Measurements from ENCODE around the gene TMIGD3.

The TMIGD3 gene

DNA sequence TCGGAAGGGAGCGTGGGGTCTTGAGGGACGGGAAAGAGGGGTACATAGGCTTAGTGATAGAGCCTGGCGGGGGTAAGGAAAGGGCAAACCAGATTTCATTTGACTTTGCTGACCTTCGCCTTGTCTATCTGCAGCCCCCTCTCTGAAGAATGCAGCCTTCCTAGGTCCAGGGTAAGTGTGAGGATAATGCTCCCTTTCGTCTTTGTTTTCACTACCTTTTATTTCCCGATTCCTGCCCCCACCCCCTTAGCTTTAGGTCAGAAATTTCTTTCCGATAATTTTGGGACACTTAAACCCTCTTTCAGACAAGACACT is 53.8 kb downstream of the TMIGD3 start:
- FAIRE-seq, result no peak
- DNase-seq (ENCODE audit: insufficient read length, low spot score), result no peak
- TF ChIP-seq, protein P1, sequence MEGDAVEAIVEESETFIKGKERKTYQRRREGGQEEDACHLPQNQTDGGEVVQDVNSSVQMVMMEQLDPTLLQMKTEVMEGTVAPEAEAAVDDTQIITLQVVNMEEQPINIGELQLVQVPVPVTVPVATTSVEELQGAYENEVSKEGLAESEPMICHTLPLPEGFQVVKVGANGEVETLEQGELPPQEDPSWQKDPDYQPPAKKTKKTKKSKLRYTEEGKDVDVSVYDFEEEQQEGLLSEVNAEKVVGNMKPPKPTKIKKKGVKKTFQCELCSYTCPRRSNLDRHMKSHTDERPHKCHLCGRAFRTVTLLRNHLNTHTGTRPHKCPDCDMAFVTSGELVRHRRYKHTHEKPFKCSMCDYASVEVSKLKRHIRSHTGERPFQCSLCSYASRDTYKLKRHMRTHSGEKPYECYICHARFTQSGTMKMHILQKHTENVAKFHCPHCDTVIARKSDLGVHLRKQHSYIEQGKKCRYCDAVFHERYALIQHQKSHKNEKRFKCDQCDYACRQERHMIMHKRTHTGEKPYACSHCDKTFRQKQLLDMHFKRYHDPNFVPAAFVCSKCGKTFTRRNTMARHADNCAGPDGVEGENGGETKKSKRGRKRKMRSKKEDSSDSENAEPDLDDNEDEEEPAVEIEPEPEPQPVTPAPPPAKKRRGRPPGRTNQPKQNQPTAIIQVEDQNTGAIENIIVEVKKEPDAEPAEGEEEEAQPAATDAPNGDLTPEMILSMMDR (IDR thresholded peaks at IDR 0.05; ENCODE audit: insufficient read depth, missing control alignments), result no peak

- FAIRE-seq, result no peak
These were observed 54.3 kb downstream of the TMIGD3 start, which contains the start of the genes ATP5PB and WDR77 for GRCh38 chr1:111448918-111449702. Gene ATP5PB, plus strand, starts transcription at chr1:111449464. Its CDS starts 78 bp downstream, at chr1:111449542. Gene WDR77, minus strand, starts transcription at chr1:111449256. Its CDS starts 87 bp downstream, at chr1:111449169.

GRCh38 chr1:111448482-111448917 is 54.9 kb downstream of the TMIGD3 start:
- DNase-seq (ENCODE audit: insufficient read length, low spot score), result no peak
- TF ChIP-seq, protein P1 (IDR thresholded peaks at IDR 0.05; ENCODE audit: insufficient read depth, missing control alignments), result no peak
- no peak for FAIRE-seq

More at GRCh38 chr1:111448918-111449702, 54.3 kb downstream of the TMIGD3 start, which contains the start of the genes ATP5PB and WDR77:
- peak; percentile 85 for DNase-seq (ENCODE audit: insufficient read length, low spot score)
- TF ChIP-seq, protein P1 (IDR thresholded peaks at IDR 0.05; ENCODE audit: insufficient read depth, missing control alignments), result no peak

DNA sequence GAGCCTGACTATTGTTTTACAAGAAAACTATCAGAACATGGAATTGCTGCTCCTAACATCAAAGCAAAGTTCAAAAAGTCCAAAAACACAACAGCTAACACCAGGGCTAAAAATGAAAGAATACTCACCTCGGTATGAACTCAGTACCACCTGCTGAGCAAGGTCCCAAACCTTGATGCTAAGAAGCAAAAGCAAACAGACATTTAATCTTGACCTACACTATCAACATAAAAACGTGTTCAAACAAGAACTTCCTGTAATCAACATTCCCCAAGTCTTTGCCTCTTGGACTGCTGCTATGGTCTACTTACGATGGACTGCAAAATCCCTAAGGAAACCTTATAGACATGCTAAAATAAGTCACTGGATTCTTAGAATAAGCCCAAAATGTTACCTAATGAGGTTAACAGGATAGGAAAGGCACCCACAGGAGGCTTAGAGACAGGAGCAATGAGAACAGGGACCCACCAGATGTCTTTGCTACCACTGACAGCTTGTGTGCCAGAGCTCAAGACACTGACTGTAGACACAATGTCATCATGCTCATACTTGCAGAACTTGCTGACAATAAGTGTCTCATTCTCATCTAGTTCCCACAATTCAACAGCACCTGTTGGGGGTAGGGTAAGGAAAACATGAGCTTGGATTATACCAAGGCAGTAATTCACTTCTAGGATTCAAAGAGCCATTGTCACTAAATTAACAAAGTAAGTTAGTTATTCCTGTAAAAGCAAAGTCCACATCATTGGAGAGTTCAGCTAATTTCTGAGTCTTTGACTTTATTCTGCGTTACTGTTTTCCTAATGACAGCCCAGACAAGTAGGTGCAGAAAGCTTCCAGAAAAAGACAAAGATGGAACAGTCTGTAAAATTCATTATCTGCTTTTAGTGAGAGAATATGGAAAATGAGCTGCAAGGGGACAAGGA is 56.2 kb downstream of the TMIGD3 start:
- FAIRE-seq (no peak), DNase-seq (ENCODE audit: insufficient read length, low spot score) (no peak)
- TF ChIP-seq, protein P1 (IDR thresholded peaks at IDR 0.05; ENCODE audit: insufficient read depth, missing control alignments), result no peak

GRCh38 chr1:111446546-111446945 is 56.9 kb downstream of the TMIGD3 start:
- TF ChIP-seq, protein P1 (IDR thresholded peaks at IDR 0.05; ENCODE audit: insufficient read depth, missing control alignments), result no peak
- DNase-seq (ENCODE audit: insufficient read length, low spot score) (no peak), FAIRE-seq (no peak)

DNA sequence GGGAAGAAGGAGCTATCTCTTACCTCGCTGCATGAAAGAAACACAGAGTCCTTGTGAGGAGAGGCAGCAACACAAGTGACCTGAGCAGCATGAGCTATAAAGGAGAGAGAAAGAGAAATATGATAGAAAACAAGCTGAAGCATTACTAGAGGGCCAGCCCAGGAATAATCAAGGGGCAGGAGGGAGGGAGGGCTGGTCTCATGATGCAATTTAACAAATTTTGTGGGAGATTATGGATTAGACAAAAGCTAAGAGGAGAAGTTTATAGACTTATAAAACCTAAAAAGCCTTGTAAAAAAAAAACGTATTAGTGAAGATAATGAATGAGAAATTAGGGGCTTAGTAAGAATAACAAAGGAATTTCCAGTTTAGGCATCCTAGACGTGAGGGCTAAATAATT is 59.4 kb downstream of the TMIGD3 start:
- DNase-seq (ENCODE audit: insufficient read length, low spot score) (no peak), FAIRE-seq (no peak)
- TF ChIP-seq, protein P1 (IDR thresholded peaks at IDR 0.05; ENCODE audit: insufficient read depth, missing control alignments), result no peak
